ENCODE results near the gene EHBP1.
"Not testable (repeated sequence)": the region's sequence is repeated elsewhere in the genome, so short reads cannot be mapped to it uniquely, and the experiment has no call there.

The EHBP1 gene

DNA sequence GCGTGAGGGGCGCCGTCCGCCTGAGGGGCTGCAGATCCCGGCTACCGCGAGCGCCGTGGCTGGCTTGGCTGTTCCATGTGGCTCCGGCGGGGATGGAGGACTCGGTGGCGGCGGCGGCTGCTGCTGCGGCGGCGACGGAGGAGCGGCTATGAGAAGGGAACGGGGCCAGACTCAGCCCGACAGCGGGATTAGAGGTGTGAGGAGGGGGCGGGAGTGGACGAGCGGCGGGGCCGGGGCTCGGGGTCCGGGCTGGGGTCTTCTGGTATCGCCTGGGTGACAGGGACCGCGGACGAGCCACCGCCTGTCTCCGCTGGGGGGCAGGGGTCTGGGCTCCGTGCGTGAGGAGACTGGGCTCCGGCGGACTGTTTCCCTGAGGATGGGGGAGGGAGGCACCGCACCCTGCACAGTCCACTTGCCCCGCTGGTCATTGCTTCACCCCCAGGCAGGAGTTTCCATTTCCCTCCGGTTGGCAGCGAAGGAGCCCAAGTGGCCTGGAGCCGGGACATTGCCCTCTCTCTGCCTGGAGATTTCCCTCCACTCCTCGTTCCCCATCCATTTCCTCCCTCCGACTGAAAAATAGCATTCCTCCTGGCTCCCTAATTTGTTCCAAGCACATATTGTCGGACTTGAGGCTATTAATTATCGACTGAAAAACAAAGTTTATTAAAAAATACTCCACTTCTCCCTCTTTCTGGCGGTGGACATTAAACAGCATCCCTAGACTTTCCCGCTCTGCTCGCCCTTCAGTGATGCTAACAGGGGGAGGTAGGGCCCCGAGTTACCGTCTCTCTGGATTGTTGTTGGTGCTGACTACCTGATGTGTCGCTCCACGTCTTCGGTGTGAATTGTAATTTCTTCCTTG is 577 bp downstream of the EHBP1 start:
- peak; percentile 46 for DNase-seq

DNA sequence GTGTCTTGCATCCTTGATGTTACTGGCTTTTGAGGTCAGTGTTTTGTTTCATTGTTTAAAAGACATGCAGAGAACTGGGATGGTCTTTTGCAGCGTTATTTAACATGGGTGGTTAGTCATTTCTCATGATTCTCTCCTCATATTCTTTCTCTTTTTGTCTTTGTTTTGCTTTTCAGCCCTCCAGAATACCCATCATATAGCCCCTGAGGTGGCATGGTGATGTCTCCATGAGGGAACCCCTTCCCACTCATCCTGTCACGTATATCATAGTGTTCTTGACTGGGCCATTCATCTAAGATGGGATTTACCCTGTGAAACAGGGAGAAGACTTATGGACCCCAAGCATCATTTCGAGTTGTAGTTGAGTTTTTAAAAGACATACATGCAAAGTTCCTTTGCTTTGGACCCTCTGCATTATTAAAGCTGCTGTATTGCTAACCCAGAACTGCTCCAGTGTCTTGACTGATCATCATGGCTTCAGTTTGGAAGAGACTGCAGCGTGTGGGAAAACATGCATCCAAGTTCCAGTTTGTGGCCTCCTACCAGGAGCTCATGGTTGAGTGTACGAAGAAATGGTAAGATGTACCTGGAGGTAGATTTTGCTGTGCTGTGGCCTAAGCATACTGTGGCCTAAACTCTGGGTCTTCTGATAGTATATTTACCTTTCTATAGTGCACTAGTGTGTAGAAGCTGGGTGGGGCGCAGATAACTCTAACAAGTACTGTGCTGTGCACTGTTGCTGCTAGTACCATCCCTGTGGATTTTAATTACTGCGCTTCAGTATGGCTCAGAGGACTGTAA is 1.4 kb downstream of the EHBP1 start:
- no peak for DNase-seq

DNA sequence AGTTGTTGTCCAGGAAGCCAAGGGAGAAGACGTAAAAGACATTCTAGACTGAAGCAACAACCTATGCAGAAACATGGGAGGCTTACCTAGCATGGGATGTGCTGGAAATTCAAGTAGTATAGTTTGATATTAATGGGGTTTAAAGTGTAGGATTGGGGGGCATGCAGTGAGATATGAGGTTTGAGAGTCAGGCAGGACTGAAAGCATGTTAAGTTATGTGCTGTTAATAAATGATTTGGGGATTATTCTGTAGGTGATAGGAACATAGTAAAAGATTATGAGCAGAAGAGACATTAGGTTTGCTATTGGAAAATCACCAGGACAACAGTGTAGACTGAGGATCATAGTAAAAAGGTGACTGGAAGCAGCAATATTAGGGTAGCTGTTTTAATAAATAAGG is 3.2 kb downstream of the EHBP1 start:
- DNase-seq: no peak

DNA sequence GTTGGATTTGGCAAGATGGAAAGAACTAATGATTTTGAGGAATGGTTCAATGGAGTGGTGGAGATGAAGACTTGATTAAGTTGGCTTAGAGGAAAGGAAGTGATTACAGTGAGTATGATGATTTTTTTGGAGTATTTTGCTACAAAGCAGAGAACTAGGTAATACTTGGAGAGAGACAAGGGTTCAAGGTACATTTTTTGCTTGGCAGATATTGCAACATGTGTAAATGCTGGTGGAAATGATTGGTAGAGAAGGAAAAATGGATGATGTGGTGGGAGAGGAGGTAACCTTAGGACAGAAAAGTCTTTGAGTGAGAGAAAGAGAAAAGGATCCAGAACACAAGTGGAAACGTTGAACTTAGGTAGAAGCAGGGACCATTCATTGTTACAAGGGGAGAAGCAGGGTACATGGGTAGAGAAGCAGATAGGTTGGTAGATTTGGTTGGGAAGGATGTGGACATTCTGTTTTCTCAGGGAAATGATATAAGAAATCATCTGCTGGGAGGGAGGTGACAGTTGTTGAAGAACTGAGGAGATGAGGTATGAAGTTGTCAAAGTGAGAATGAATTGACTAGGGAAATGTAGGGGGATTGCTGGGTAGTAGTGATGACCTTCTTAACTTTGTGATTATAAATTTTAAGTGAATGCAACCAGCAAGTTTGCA is 6.5 kb downstream of the EHBP1 start:
- no peak for DNase-seq

DNA sequence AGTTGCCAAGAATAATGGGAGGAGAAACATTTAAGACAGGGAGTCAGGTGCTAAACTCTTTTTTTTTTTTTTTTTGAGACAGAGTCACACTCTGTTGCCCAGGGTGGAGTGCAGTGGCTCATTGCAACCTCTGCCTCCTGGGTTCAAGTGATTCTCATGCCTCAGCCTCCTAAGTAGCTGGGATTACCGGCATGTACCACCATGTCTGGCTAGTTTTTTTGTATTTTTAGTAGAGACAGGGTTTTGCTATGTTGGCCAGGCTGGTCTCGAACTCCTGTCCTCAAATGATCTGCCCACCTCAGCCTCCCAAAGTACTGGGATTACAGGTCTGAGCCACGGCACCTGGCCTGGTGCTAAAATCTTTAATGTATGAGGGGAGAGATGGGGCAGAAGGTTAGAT is 7.7 kb downstream of the EHBP1 start:
- DNase-seq: not testable (repeated sequence)

DNA sequence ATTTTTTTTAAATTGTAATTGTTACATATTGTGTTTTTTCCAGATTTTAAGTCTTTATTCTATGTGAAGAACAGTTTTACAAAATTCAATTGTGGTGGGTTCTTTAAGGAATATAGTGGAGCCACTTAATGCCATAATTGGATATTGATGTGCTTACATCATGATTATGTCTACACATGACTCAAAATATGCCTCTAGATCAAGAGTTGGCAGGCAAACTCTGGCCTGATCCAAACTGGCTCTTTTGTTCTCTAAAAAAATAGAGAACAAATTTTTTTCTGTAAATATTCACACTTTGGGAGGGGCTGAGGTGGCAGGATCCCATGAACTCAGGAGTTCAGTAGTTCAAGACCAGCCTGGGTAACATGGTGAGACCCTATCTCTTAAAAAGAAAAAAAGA is 8.3 kb downstream of the EHBP1 start:
- peak; percentile 29 for DNase-seq

DNA sequence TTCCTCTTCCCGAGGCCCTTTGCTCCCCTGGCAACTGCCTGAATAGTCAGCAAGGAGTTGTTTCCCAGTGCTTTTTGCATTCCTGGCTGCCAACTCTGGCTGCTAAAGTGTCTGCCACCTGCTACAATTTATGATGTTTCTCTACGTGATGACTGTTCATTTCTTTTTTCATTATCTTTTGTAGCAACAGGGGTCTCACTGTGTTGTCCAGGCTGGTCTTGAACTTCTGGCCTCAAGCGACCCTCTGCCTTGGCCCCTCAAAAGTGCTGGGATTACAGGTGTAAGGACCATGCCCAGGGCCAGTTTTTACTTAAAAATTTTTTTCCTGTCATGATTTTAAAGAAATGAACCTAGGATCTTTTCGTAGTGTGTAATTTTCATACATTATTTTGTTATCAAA is 11.3 kb downstream of the EHBP1 start:
- DNase-seq: no peak

DNA sequence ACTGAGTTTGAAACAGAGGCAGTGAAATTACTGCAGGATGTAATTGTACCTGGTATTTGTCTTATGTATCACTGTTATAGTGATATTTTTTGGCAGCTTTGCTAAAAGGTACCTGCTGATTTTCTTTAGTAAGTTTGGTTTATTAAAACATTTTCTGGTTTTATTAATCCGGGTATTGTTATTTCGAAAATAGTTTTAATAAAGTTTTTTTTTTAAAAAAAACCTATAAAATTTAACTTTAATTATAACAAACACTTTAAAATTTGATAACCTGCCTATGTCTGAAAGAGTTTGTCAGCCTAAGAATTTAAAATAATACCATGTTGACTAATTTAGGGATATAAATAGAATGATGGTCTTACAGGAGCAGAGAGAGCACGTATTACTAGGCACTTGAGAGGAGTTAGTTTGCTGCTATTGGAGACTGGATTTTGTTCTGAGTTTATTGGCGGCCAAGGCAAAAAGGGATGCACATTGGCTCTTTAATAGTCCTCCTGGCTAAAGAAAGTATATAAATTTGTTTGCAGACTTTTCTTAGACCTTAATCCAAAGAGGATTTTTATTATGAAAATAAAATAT is 12.1 kb downstream of the EHBP1 start:
- no peak for DNase-seq

DNA sequence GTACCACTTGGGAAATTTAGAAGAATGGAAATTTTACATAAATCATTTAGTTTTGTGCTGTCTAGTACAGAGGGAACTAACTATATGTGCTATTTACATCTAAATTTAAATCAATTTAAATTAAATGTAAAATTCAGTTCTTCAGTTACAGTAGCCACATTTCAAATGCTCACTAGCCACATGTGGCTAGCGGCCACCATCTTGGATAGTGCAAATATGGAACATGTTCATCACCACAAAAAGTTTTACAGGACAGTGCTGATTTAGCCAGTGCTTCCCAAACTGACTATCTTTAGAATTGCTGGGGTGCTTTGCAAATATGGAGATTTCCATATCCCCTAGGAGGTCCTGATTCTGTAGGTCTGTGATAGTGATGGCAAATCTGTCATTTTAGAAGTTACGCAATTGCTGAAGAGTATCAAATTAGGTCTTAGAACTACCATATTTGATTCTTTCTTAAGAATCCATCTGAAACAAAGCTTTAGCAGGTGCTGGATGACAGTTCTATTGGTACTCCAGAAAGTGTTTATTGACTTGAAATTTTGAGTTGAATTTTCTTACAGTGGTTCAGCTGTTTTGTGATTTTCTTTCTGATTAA is 12.8 kb downstream of the EHBP1 start:
- no peak for DNase-seq

DNA sequence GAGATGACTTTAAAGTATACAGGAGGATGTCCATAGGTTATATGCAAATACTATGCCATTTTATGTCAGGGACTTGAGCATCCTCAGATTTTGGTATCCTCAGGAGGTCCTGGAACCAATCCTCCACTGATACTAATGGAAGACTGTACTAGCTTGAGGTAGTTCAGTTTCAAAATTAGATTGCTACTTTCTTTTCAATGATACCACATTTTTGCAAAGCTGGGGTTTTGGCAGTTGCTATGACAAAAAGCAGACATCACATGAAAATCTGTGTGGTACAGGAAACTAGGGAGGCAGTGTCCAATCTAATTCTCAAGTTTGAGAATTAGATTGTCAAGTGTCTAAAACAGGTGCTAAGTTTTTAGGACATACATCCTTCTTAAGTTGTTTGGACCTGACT is 14.2 kb downstream of the EHBP1 start:
- no peak for DNase-seq

DNA sequence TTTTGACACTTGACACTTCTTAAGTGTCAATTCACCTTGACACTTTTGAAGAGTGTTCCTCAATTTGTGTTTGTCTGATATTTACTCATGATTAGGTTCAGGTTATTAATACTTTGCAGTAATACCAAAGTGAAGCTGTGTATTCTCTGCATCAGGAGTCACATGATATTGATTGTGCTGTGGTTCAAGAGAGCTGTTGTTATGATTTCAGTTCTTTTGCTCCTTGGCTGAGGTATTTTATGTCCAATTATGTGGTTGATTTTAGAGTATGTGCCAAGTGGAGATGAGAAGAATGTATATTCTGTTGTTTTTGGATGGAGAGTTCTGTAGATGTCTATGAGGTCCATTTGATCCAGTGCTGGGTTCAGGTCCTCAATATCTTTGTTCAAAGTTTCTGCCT is 17.2 kb downstream of the EHBP1 start:
- no peak for DNase-seq

DNA sequence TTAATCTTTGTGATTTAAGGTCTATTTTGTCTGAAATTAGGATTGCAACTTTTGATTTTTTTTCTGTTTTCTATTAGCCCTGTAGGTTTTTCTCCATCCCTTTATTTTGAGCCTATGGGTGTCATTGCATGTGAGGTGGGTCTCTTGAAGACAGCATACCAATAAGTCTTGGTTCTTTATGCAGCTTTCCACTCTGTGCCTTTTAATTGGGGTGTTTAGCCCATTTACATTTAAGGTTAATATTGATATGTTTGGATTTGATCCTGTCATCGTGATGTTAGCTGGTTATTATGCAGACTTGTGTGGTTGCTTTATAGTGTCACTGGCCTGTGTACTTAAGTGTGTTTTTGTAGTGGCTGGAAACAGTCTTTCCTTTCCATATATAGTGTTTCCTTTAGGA is 17.7 kb downstream of the EHBP1 start:
- DNase-seq: no peak

DNA sequence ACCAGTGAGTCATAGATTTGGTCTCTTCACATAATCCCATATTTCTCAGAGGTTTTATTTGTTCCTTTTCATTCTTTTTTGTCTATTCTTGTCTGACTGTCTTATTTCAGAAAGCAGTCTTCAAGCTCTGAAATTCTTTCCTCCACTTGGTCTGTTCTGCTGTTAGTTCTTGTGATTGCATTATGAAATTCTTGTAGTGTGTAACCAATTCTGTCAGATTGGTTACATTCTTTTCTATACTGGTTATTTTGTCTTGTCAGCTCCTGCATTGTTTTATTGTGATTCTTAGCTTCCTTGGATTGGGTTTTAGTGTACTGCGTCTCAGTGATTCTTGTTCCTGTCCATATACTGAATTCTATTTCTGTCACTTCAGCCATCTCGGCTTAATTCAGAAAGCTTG is 18.6 kb downstream of the EHBP1 start:
- peak; percentile 17 for DNase-seq

DNA sequence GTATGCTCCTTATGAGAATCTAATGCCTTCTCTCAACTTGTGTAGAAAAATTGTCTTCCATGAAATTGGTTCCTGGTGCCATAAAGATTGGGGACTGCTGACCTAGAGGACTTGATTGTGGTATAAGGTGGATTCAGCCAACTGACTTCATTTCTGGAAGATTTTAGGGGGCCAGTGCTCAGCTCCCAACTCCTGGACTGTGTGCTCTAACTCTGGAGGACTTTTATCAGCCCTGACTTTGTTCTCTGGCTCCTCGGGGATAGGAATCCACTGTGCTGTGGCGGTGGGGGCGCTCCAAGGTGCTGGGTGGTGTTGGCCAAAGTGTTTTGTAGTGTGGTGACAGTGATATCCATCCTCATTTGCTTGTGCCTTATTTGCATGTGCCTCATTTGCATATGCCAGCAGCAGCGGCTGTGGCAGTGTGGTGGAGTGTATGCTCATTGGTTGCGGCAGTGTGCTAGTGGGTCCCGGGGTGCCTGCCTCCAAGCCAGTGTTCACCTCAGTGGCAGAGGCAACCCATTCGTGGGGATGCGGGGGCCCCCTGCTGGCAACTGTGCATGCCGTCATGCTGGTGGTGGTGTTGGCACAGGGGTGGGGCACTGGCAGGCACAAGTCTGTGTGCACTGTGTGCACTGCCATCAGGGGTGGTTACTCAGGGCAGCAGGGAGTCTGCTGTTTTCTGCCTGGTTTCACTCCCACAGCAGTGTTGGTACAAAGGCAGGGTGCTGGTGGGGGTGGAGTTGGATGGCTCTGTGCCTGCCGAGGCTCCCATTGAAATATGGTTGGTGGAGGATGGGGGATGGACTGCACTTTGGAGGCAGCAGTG is 19.6 kb downstream of the EHBP1 start:
- no peak for DNase-seq

DNA sequence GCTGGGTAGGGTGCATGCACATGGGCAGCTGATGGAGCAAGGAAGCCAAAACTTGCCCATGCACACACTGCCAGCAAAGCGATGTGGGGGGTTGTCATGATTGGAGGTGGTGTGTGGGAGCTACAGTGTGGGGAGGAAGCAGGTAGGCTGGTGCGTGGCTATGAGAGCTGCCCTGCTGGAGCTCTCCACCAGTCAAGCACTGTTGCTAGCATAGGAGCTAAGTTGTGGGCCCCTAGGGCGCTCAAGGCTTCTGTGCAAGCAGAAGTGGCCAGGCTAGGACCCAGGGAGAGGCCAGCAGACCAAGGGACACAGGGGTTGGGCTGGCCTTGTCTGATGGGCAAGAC is 20.2 kb downstream of the EHBP1 start:
- DNase-seq: no peak

DNA sequence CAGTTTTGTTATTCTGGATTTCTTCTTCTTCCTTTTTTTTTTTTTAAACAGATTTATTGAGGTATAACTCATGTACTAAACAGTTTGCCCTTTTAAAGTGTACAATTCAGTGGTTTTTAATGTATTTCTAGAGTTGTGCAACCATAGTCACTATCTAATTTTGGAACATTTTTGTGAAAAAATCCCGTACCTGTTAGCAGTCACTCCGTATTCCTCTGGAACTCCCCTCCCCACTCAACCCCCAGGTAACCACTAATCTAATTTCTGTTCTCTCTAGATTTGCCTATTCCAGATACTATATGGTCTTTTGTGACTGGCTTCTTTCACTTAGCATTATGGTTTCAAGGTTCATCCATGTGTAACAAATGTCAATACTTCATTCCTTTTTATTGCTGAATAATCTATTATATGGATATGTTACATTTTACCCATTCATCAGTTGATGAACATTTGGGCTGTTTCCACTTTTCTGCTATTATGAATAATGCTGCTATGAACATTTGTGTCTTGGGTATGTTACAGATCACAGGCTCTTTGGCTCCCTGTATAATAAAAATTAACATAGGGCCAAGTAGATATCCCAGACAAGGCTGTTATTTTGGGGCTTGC is 21.9 kb downstream of the EHBP1 start:
- no peak for DNase-seq

DNA sequence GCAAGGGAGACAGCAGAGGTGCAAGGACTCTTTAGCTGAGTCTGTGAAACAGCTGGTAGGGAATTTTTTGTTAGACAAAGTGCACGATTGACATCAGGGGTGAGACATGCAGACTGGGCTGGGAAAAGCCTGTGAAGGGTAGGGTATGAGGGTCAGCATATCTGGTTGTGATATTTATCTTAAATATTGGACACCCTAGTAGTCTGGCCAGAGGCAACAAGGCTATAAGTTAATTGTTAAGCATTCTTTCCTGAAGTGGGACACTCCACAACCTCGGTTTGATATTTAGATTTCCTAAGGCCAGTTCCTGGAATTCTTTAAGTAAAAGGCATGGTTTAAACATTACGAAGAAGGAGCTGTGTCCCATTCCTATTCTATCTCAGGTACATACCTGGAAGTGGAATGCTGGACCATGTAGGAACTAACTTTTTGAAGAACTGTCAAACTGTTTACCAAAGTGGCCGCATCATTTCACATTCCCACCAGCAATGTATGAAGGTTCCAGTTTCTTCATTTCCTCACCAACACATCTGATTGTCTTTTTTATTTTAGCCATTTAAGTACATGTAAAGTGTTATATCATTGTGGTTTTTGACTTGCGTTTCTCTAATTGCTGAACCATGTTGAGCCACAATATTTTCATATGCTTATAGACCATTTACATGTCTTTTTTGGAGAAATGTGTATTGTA is 22.5 kb downstream of the EHBP1 start:
- no peak for DNase-seq

DNA sequence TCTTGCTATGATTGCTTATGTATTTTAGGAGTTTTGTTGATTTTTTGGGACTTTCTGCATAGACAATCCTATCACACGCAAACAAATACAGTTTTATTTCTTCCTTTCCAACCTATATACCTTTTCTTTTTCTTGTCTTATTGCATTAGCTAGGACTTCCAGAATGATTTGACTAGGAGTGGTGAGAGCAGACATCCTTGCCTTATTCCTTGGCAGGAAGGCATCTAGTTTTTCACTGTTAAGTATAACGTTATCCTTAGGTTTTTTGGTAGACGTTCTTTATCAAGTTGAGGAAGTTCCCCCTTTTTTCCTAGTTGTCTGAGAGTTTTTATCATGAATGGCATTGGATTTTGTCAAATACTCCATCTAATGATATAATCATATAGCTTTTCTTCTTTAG is 25.8 kb downstream of the EHBP1 start:
- DNase-seq: no peak

DNA sequence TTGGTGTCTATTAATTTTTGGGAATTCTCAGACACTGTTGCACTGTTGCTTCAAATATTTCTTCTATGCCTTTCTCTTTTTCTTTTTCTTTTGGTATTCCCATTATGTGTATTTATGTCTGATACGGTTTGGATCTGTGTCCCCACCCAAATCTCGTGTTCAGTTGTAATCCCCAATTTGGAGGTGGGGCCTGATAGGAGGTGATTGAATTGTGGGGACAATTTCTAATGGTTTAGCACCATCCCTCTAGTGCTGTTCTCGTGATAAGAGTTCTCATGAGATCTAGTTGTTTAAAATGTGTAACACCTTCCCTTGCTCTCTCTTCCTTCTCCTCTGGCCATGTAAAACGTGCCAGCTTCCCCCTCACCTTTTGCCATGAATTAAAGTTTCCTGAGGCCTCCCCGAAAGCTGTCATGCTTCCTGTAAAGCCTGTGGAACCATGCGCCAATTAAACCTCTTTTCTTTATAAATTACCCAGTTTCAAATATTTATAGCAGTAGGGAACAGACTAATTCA is 26.8 kb downstream of the EHBP1 start:
- DNase-seq: no peak

DNA sequence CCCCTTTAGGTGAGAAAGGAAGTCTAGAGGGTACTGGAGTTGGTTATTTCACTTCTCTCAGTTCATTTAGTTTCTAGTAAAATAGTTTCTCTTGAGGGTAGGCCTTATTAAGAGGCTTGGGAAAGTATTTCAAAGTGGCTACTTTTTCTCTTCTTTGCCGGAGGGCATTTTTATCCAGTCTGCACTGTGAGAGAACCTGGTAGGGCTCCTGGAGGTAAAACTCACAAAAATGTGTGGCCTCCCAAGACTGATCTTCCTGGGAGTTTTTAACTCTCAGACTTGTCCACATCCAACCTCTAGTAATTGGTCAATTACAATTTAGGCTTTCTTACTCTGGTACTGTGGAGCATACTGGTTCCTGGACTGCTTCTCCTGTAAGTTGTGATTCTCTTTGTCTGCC is 28.0 kb downstream of the EHBP1 start:
- no peak for DNase-seq
